B cell (primary cell): ENCODE measurements around the gene SNED1. TPM values are rescaled to one million over a fixed set of nuclear protein-coding genes. Genes with fewer than 3 reads are reported as not detected.

ENCODE experiments used
- ATAC-seq: fragments of 200-7000 bp; cut with Tn5 transposase; one replicate; pipeline ENCODE4 v1.10.0; 2021; ENCODE audit warnings: low read depth, mild to moderate bottlenecking, moderate number of reproducible peaks, moderate library complexity
- CTCF ChIA-PET: fragments of 350-600 bp; sonication (Branson Sonifier 250); formaldehyde crosslinking; loops from one replicate; lab custom pipeline; 2021; ENCODE audit warnings: antibody characterized with exemption, inconsistent platforms; lab: Charles Lee
- POLR2A ChIA-PET: fragments of 350-600 bp; sonication (Branson Sonifier 250); formaldehyde crosslinking; loops from one replicate; lab custom pipeline; 2021; ENCODE audit warnings: antibody characterized with exemption; lab: Charles Lee
- DNase-seq: peaks from one replicate; pipeline ENCODE4 v3.0.0; 2013
- H2AFZ ChIP-seq: 2 replicates; pipeline ENCODE4 v1.6.1; 2012; ENCODE audit warnings: mild to moderate bottlenecking, low read depth, low read length; ENCODE audit not compliant: insufficient read depth, poor library complexity, severe bottlenecking
- H3K27ac ChIP-seq, 2 donors: 1 replicate in 1 of 2; 2 replicates in 1 of 2; pipeline ENCODE4 v1.5.1; 2012 to 2013; ENCODE audit warnings: low read length in 2 of 2, mild to moderate bottlenecking in 2 of 2, moderate library complexity in 1 of 2
- H3K27me3 ChIP-seq, 4 experiments: fragments of 200-600 bp in 1 of 4; sonication (generic) in 1 of 4; replicated peaks in 1 of 4; 1 replicate in 2 of 4; 2 replicates in 2 of 4; pipeline versions ENCODE4 v1.6.1 to v1.7.0; 2013 to 2016; ENCODE audit warnings: low read length in 3 of 4, mild to moderate bottlenecking in 2 of 4, mixed read lengths in 1 of 4, moderate library complexity in 1 of 4; ENCODE audit not compliant: insufficient read depth in 4 of 4, control insufficient read depth in 3 of 4; ENCODE audit errors: control extremely low read depth in 1 of 4
- H3K36me3 ChIP-seq, 2 experiments: replicated peaks in 1 of 2; 1 replicate in 1 of 2; 2 replicates in 1 of 2; pipeline versions ENCODE4 v1.6.1 to v1.7.1; 2013; ENCODE audit warnings: low read length in 1 of 2; ENCODE audit not compliant: insufficient read depth in 2 of 2, control insufficient read depth in 1 of 2; ENCODE audit errors: control extremely low read depth in 1 of 2, extremely low read depth in 1 of 2
- H3K4me1 ChIP-seq, 2 donors: fragments of 200-600 bp in 1 of 2; sonication (generic) in 1 of 2; 1 replicate in 1 of 2; 2 replicates in 1 of 2; pipeline versions ENCODE4 v1.5.1 to v1.6.1; 2013 to 2017; ENCODE audit warnings: low read length in 2 of 2; ENCODE audit not compliant: control insufficient read depth in 2 of 2, insufficient read depth in 2 of 2
- H3K4me2 ChIP-seq: replicated peaks from 2 replicates; pipeline ENCODE3; 2012; ENCODE audit warnings: mild to moderate bottlenecking, low read depth, low read length; ENCODE audit not compliant: poor library complexity, severe bottlenecking
- H3K4me3 ChIP-seq, 5 experiments: fragments of 200-600 bp in 1 of 5; sonication (generic) in 1 of 5; 1 replicate in 3 of 5; 2 replicates in 2 of 5; pipeline versions ENCODE4 v1.5.1 to v1.7.0; 2011 to 2016; ENCODE audit warnings: low read length in 4 of 5, mild to moderate bottlenecking in 4 of 5, low read depth in 2 of 5, control low read depth in 1 of 5, moderate library complexity in 1 of 5; ENCODE audit not compliant: insufficient read depth in 1 of 5; ENCODE audit errors: control extremely low read depth in 1 of 5, extremely low read depth in 1 of 5
- H3K79me2 ChIP-seq: fragments of 200-600 bp; sonication (generic); one replicate; pipeline ENCODE4 v1.6.0; 2016; ENCODE audit warnings: low read length; ENCODE audit not compliant: control insufficient read depth, insufficient read depth
- H3K9ac ChIP-seq: fragments of 200-600 bp; sonication (generic); 2 replicates; pipeline ENCODE4 v1.6.1; 2017; ENCODE audit warnings: mild to moderate bottlenecking, low read length, moderate library complexity
- H3K9me3 ChIP-seq, 3 donors: one replicate each; pipeline versions ENCODE4 v1.6.1 to v1.7.1; 2013; ENCODE audit warnings: low read length in 2 of 3; ENCODE audit not compliant: control insufficient read depth in 2 of 3, insufficient read depth in 1 of 3; ENCODE audit errors: control extremely low read depth in 1 of 3
- H4K20me1 ChIP-seq: 2 replicates; pipeline ENCODE4 v1.6.0; 2012; ENCODE audit warnings: mild to moderate bottlenecking, low read length; ENCODE audit not compliant: insufficient read depth, control insufficient read depth, poor library complexity, severe bottlenecking
- H3K27ac Mint-ChIP-seq: one replicate; pipeline ENCODE4 v1.8.0; 2021; ENCODE audit warnings: mixed read lengths
- H3K27me3 Mint-ChIP-seq: one replicate; pipeline ENCODE4 v1.8.0; 2021; ENCODE audit warnings: mixed read lengths
- H3K4me1 Mint-ChIP-seq: one replicate; pipeline ENCODE4 v1.8.0; 2021; ENCODE audit warnings: mixed read lengths
- H3K4me3 Mint-ChIP-seq: one replicate; pipeline ENCODE4 v1.8.0; 2021; ENCODE audit warnings: mixed read lengths
- H3K9me3 Mint-ChIP-seq: one replicate; pipeline ENCODE4 v1.8.0; 2022; ENCODE audit warnings: mixed read lengths; ENCODE audit not compliant: insufficient read depth
- CTCF ChIP-seq: fragments of 200-600 bp; IDR thresholded peaks from one replicate; pipeline ENCODE4 v1.8.0; 2022; ENCODE audit warnings: antibody characterized with exemption, mild to moderate bottlenecking
- EZH2 ChIP-seq: IDR thresholded peaks from 2 replicates; pipeline ENCODE4 v1.6.1; 2012; ENCODE audit warnings: borderline replicate concordance, low read depth, mild to moderate bottlenecking, moderate library complexity, low read length; ENCODE audit not compliant: insufficient read depth, poor library complexity, severe bottlenecking
- WGBS: methylation state at CpG from one replicate; pipeline ENCODE4 v1.1.5; 2013; ENCODE audit warnings: missing lambda C conversion rate; ENCODE audit not compliant: insufficient coverage; 5-methylcytosine and 5-hydroxymethylcytosine counted together
- intact Hi-C: fragments of 100-400 bp; cut with micrococcal nuclease; formaldehyde crosslinking; loops from one replicate; pipeline ENCODE4 v1.10.0; 2022
- polyA plus RNA-seq: library from polyadenylated mRNA; depleted of rRNA; stranded (reverse); fragments of >200 nt; gene quantifications from 2 replicates; pipeline ENCODE4 v1.2.3, GENCODE V29; 2012
- total RNA-seq, 2 donors: library from RNA; stranded (reverse); fragments of 120-200 nt in 1 of 2; gene quantifications; 1 replicate in 1 of 2; 2 replicates in 1 of 2; pipeline versions ENCODE4 v1.2.3 to v1.2.4, GENCODE V29; 2013 to 2022

Gene SNED1
- total and polyA plus RNA-seq, 2 donors (not counting 1 experiment from before 2014, with no cell fraction given) = 25.5 to 336 TPM

GRCh38 chr2:240966457-240966905 is 31.9 kb upstream of the SNED1 start:
- 93% methylated on average over 8 of the region's 10 CpGs for WGBS
- Histone ChIP-seq H3K4me1 (no peaks in the 10 kb centered on the region), H3K79me2 (no peaks in the 10 kb centered on the region), H3K36me3 (no peaks in the 10 kb centered on the region), H3K9me3 (no peaks in the 10 kb centered on the region), H3K27me3 (no peaks in the 10 kb centered on the region), H3K4me3 (no peak overlapping the region), H2AFZ (no peak overlapping the region), H3K9ac (no peak overlapping the region), H3K4me2 (no peak overlapping the region), H3K27ac (no peak overlapping the region), H4K20me1 (no peaks in the 10 kb centered on the region)
- ChIA-PET POLR2A (no interaction called here), CTCF (no interaction called here)
- no peak for ATAC-seq
- Mint-ChIP-seq H3K9me3 (no peaks in the 10 kb centered on the region), H3K4me3 (no peak overlapping the region), H3K27me3 (peaks cover 5% of the 10 kb centered on the region), H3K4me1 (no peaks in the 10 kb centered on the region), H3K27ac (no peak overlapping the region)
- TF ChIP-seq CTCF = no peak
- no peak for TF ChIP-seq EZH2
- intact Hi-C loops = no loop called here
- DNase-seq = no peak

GRCh38 chr2:240966906-240967680 is 31.3 kb upstream of the SNED1 start:
- H3K4me1 Mint-ChIP-seq = no peaks in the 10 kb centered on the region
- WGBS = 86% methylated on average over 32 of the region's 32 CpGs
- no peak for DNase-seq
- Histone ChIP-seq H4K20me1 (no peaks in the 10 kb centered on the region), H3K79me2 (no peaks in the 10 kb centered on the region), H2AFZ (no peak overlapping the region), H3K27ac (no peak overlapping the region), H3K4me1 (no peaks in the 10 kb centered on the region), H3K9ac (no peak overlapping the region), H3K4me2 (no peak overlapping the region), H3K27me3 (no peaks in the 10 kb centered on the region), H3K36me3 (no peaks in the 10 kb centered on the region), H3K9me3 (no peaks in the 10 kb centered on the region), H3K4me3 (no peak overlapping the region)
- TF ChIP-seq CTCF = no peak
- TF ChIP-seq EZH2 = no peak
- H3K9me3 Mint-ChIP-seq = no peaks in the 10 kb centered on the region
- H3K4me3 Mint-ChIP-seq = no peak overlapping the region
- peaks cover 10% of the 10 kb centered on the region for H3K27me3 Mint-ChIP-seq
- ATAC-seq = no peak
- H3K27ac Mint-ChIP-seq = no peak overlapping the region
- CTCF ChIA-PET = no interaction called here
- intact Hi-C loops = no loop called here
- POLR2A ChIA-PET = no interaction called here
